ENCODE results near the gene WIPI1. TPM values are rescaled to one million over a fixed set of nuclear protein-coding genes. Genes with fewer than 3 reads are reported as not detected.

The WIPI1 gene
- total and polyA plus RNA-seq, 5 donors, result 42.6 to 71.3 (median 47.9) TPM

DNA sequence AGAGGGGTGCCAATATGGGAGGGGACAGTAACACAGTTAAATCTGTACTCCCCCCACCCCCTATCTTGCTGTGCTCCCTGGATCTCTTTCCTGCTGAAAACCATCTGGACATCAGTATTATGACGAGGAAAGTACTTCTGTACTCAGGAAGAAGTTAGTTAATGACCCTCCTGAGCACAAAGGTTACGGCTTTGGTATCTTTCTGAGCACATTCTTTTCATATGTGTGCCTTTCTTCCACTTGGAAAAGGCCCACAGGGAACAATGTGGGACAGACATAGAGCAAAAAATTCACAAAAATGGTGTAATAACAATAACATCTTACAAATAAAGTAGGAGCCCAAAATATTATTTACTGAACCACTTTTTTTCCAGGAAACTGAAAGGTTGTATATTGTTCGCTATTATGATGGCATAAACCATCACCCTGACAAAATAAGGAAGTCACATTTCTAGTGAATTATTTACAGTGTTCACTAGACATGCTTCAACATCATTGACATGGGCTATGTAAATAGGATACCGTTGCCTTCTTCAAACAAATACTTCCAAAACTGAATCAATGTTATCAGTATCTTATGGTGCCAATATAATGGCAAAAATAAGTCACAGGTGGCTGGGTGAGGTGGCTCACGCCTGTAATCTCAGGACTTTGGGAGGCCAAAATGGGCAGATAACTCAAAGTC is 5.5 kb downstream of the WIPI1 start:
- intact Hi-C loops (cut with DNase I), result no loop called here
- DNase-seq (no peak), ATAC-seq (no peak)
- WGBS, result 77% methylated on average over 5 of the region's 5 CpGs
- Histone ChIP-seq H3K4me1 (ENCODE audit: control insufficient read depth, insufficient read depth, low read length) (no peaks in the 10 kb centered on the region), H3K27me3 (ENCODE audit: control insufficient read depth, insufficient read depth) (no peaks in the 10 kb centered on the region), H3K27ac (ENCODE audit: low read length) (no peak overlapping the region), H3K9me3 (ENCODE audit: control insufficient read depth, low read length) (no peaks in the 10 kb centered on the region), H3K4me3 (ENCODE audit: low read length) (no peak overlapping the region)

DNA sequence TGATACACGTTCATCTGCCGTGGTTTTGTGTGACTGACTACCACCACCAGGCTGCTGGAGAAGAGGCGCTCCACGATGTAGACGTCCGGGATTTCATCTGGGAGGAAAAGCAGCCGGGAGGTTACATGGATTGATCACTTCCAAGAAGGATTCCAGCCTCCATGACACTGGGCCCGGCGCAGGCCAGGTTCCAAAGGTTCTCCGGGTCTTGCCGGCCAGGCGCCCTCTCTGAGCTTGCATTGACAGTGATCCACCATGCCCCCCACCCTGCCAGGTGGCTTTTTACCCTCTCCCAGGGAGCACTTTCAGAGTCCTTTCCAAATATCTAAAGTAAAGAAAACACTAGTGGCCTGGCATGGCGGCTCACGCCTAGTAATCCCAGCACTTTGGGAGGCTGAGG is 6.5 kb downstream of the WIPI1 start:
- H3K27me3 ChIP-seq (ENCODE audit: control insufficient read depth, insufficient read depth), result no peaks in the 10 kb centered on the region
- WGBS, result 94% methylated on average over 14 of the region's 14 CpGs
- no peak overlapping the region for H3K4me3 ChIP-seq (ENCODE audit: low read length)
- DNase-seq (no peak), ATAC-seq (no peak)
- no peaks in the 10 kb centered on the region for H3K4me1 ChIP-seq (ENCODE audit: control insufficient read depth, insufficient read depth, low read length)
- no peak overlapping the region for H3K27ac ChIP-seq (ENCODE audit: low read length)
- no peaks in the 10 kb centered on the region for H3K9me3 ChIP-seq (ENCODE audit: control insufficient read depth, low read length)
- intact Hi-C loops (cut with DNase I), result no loop called here

DNA sequence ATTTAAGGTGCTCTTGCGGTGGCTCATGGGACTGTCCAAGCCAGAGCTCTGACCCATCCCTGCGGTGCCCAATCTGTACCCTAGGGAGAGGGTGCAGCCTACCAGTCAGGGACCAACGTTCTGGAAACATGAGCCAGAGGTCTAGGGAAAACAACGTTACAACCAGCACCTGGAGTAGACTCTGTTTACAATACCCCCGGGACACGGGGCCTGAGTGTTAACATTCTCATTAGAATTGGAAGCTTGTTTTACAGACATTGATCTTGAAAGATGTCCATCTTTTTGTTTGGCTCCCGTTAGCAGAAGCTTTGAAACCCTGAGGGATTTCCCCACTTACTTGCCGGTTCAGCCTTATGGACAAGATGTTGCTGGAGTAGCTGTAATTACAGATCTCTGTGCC is 6.9 kb downstream of the WIPI1 start:
- ATAC-seq (no peak), DNase-seq (no peak)
- Histone ChIP-seq H3K27ac (ENCODE audit: low read length) (no peak overlapping the region), H3K27me3 (ENCODE audit: control insufficient read depth, insufficient read depth) (no peaks in the 10 kb centered on the region), H3K4me3 (ENCODE audit: low read length) (no peak overlapping the region), H3K9me3 (ENCODE audit: control insufficient read depth, low read length) (no peaks in the 10 kb centered on the region), H3K4me1 (ENCODE audit: control insufficient read depth, insufficient read depth, low read length) (no peaks in the 10 kb centered on the region)
- intact Hi-C loops (cut with DNase I), result no loop called here
- 86% methylated on average over 8 of the region's 8 CpGs for WGBS

DNA sequence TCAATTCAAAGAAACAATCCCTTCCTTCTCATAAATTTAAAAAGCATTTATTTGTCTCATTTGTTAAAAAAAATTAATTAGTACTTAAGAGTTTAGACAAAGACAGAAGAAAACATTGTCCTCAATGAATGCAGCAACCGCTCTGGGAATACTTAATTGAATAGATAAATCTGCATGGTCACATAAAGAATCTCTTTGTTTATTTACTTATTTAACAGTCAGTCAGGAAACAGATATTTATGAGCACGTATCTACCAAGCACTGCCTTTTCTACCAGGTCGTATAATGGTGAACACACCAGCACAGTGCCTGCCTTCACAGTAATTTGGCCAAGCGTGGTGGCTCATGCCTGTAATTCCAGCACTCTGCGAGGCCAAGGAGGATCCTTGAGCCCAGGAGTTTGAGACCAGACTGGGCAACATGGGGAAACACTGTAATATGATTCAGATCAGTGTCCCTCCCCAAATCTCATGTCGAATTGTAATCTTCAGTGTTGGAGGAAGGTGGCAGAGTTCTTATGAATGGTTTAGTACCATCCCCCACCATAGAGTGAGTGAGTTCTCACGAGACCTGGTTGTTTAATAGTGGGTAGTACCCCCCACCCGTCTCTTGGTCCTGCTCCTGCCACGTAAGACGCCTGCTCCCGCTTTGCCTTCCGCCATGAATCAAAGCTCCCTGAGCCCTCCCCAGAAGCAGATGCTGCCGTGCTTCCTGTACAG is 8.1 kb downstream of the WIPI1 start:
- H3K9me3 ChIP-seq (ENCODE audit: control insufficient read depth, low read length), result no peaks in the 10 kb centered on the region
- no peak overlapping the region for H3K27ac ChIP-seq (ENCODE audit: low read length)
- no peak overlapping the region for H3K4me3 ChIP-seq (ENCODE audit: low read length)
- H3K27me3 ChIP-seq (ENCODE audit: control insufficient read depth, insufficient read depth), result no peaks in the 10 kb centered on the region
- ATAC-seq (no peak), DNase-seq (no peak)
- 92% methylated on average over 13 of the region's 13 CpGs for WGBS
- no peaks in the 10 kb centered on the region for H3K4me1 ChIP-seq (ENCODE audit: control insufficient read depth, insufficient read depth, low read length)
- intact Hi-C loops (cut with DNase I), result no loop called here

DNA sequence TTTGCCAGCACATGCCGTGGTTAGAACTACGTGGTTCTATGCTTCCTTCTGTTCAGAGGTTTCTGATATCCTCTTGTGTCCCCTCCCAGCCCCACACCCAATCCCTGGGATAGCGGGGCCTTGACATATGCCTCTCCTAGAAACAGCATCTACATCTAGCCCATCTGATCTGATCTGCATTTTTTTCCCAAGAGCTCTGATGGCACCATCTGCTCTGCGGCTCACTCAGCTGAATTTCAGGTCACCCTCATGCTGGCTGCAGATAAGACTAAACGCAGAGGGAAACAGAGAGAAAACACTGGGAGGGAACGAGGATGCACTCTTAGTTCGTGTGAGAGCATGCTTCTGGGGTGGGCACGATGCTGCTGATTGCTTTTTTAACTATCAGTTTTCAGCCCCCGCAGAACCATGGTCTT is 10.7 kb downstream of the WIPI1 start:
- ATAC-seq (no peak), DNase-seq (no peak)
- no peaks in the 10 kb centered on the region for H3K27me3 ChIP-seq (ENCODE audit: control insufficient read depth, insufficient read depth)
- H3K4me1 ChIP-seq (ENCODE audit: control insufficient read depth, insufficient read depth, low read length), result peaks cover 5% of the 10 kb centered on the region
- intact Hi-C loops (cut with DNase I), result no loop called here
- no peak overlapping the region for H3K27ac ChIP-seq (ENCODE audit: low read length)
- H3K4me3 ChIP-seq (ENCODE audit: low read length), result no peak overlapping the region
- H3K9me3 ChIP-seq (ENCODE audit: control insufficient read depth, low read length), result no peaks in the 10 kb centered on the region
- 78% methylated on average over 9 of the region's 9 CpGs for WGBS

DNA sequence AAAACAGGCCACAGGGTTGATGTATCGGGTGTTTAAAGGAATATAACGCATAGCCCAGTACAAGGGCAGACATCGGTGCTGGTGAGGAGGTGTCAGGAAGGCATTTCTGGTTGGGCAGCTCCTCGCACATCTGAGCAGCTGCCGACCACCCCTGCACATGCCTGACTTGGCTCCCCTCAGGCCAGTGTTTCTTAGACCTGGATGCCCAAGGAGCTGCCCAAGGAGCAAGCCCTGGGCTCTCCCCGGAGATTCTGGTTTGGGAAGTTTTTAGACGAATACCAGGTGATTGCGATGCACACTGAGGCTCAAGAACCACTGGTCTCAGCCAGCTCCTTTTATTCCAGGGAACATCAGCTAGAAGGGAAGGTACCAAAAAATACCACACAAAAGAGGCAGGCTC is 11.6 kb downstream of the WIPI1 start:
- Histone ChIP-seq H3K27ac (ENCODE audit: low read length) (peak overlapping the region; percentile 19), H3K4me3 (ENCODE audit: low read length) (no peak overlapping the region), H3K4me1 (ENCODE audit: control insufficient read depth, insufficient read depth, low read length) (peaks cover 5% of the 10 kb centered on the region), H3K27me3 (ENCODE audit: control insufficient read depth, insufficient read depth) (no peaks in the 10 kb centered on the region), H3K9me3 (ENCODE audit: control insufficient read depth, low read length) (no peaks in the 10 kb centered on the region)
- ATAC-seq, result no peak
- 80% methylated on average over 8 of the region's 8 CpGs for WGBS
- intact Hi-C loops (cut with DNase I), result no loop called here
- DNase-seq, result no peak

DNA sequence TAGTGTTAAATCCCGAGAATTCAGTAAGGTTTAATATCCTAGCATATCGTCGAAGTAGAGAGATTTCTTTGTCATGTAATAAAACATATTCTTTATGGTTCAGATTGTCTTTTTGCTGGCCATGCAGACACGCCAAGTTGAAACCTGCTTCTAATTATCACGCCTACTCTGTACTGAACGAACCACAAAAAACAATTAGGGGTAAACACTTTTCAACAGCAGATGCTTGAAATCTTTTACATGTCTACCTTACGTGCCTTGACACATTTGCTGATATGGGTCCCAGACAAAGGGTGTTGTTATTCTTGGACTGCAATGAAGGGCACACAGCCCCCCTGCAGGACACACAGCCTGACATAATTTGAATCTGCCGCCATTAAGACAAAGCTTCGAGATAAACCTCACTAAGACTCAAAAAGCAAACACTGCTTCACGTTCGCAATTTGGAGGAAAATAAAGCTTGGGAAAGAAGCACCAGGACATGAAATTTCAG is 13.3 kb downstream of the WIPI1 start:
- no peaks in the 10 kb centered on the region for H3K9me3 ChIP-seq (ENCODE audit: control insufficient read depth, low read length)
- peak overlapping the region; percentile 65 for H3K27ac ChIP-seq (ENCODE audit: low read length)
- 72% methylated on average over 11 of the region's 11 CpGs for WGBS
- DNase-seq (no peak), ATAC-seq (no peak)
- H3K4me1 ChIP-seq (ENCODE audit: control insufficient read depth, insufficient read depth, low read length), result peaks cover 5% of the 10 kb centered on the region
- intact Hi-C loops (cut with DNase I), result no loop called here
- no peaks in the 10 kb centered on the region for H3K27me3 ChIP-seq (ENCODE audit: control insufficient read depth, insufficient read depth)
- H3K4me3 ChIP-seq (ENCODE audit: low read length), result no peak overlapping the region

DNA sequence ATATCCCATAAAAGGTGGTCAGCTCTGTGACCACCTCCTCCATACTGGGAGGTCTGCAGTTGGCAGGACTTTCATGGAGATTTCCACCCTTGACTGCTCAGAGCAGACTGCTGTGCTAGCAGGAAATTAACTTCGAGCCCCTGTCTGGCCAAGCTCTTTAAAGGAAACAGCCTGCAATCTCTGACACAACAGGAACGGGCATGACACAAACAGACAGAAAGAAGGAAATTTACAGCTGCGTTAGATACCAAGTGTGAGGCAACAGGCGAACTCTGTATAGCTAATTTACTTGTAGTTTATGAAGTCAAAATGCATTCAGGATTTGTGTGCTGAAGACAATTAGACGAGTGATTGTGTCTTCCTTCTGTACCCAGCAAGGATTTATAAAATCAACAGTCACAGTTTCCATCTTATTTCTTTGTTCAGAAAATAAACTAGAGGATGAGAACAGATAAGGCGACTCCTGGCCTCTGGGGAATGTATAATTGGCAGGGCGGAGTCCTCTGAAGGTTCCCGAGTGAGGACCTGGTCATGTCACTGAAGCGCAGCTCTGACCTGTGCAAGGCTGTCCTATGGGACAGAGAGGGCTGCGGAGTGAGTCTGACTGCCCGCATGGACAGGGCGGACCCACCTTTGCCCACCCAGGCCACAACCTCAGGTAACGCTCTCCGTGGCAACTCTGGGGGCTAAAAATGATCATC is 16.1 kb downstream of the WIPI1 start:
- peaks cover 9% of the 10 kb centered on the region for H3K4me1 ChIP-seq (ENCODE audit: control insufficient read depth, insufficient read depth, low read length)

DNA sequence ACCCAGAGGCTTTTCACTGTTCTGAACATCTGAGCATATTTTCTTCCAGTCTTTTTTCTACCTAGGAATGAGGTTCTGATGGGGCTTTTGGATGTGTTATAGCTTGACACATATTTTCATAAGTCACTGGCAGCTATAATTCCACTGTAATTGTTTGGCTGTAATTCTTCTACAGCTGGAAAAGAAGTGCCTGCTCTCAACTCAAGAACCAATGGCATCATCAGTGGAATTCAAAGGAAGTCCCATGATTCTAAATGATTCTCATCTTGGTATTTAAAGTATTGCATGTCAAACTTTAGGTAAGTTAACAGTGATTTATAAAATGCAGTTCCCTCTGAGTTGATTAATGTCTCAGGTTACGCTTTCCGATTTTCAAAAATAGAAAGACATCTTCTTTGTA is 16.8 kb downstream of the WIPI1 start:
- no peaks in the 10 kb centered on the region for H3K27me3 ChIP-seq (ENCODE audit: control insufficient read depth, insufficient read depth)
- WGBS, result 75% methylated on average over 2 of the region's 2 CpGs
- no peak for ATAC-seq

More for the DNA sequence above, 16.1 kb downstream of the WIPI1 start:
- intact Hi-C loops (cut with DNase I), result no loop called here
- ATAC-seq (peak; percentile 20 to 66), DNase-seq (no peak)
- H3K27ac ChIP-seq (ENCODE audit: low read length), result peak overlapping the region; percentile 67
- no peaks in the 10 kb centered on the region for H3K9me3 ChIP-seq (ENCODE audit: control insufficient read depth, low read length)
- H3K27me3 ChIP-seq (ENCODE audit: control insufficient read depth, insufficient read depth), result no peaks in the 10 kb centered on the region
- 60% methylated on average over 14 of the region's 14 CpGs for WGBS
- no peak overlapping the region for H3K4me3 ChIP-seq (ENCODE audit: low read length)

DNA sequence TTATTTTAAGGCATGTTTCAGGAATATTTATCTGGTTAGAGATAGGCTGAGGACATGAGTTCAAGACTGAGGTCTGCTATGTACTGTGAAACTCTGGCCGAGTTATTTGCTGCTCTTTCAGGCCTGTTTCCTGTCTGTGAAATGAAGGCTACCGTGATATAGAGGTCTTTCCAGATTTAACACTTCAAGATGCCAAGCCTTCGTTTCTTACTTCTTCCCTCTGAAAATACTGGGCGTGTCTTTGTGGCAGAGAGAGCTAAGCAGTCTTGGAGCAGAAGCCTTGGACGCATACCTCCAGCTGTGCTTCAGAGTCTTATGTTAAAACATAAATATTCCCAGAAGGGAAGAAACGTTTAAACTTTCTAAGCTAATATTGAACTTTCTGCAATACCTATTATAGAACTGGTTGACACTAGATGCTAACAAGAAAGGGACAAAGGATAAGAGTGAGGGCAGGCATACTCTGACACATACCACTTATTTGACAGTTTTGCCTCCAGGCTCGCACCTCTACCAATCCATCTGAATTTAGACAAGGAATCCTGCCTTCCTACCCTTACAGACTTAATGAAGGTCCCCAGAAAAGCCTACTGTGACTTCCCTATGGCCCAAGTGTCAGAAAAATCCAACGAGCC is 17.5 kb downstream of the WIPI1 start:
- no peaks in the 10 kb centered on the region for H3K27me3 ChIP-seq (ENCODE audit: control insufficient read depth, insufficient read depth)
- intact Hi-C loops (cut with DNase I), result loop anchor here (5.0 to 10.0 kb wide), 2 partner anchors 175 to 177 kb away; no protein-coding TSS in a partner anchor
- H3K4me1 ChIP-seq (ENCODE audit: control insufficient read depth, insufficient read depth, low read length), result peaks cover 11% of the 10 kb centered on the region
- DNase-seq (no peak), ATAC-seq (no peak)
- 46% methylated on average over 8 of the region's 8 CpGs for WGBS
- H3K27ac ChIP-seq (ENCODE audit: low read length), result peak overlapping the region; percentile 41
- no peak overlapping the region for H3K4me3 ChIP-seq (ENCODE audit: low read length)
- H3K9me3 ChIP-seq (ENCODE audit: control insufficient read depth, low read length), result no peaks in the 10 kb centered on the region

More for the DNA sequence above, 16.8 kb downstream of the WIPI1 start:
- no peak for DNase-seq
- H3K9me3 ChIP-seq (ENCODE audit: control insufficient read depth, low read length), result no peaks in the 10 kb centered on the region
- no peak overlapping the region for H3K4me3 ChIP-seq (ENCODE audit: low read length)
- H3K4me1 ChIP-seq (ENCODE audit: control insufficient read depth, insufficient read depth, low read length), result peaks cover 11% of the 10 kb centered on the region
- no peak overlapping the region for H3K27ac ChIP-seq (ENCODE audit: low read length)
- intact Hi-C loops (cut with DNase I), result no loop called here

All from right cardiac atrium (tissue), 5 donors.